Keratinocyte (primary cell): ENCODE data around the gene RCCD1. TPM values are rescaled to one million over a fixed set of nuclear protein-coding genes. Genes with fewer than 3 reads are reported as not detected.

Source experiments
- DNase-seq: peaks from one replicate; pipeline ENCODE4 v3.0.0-alpha.2; 2011; ENCODE audit warnings: low read depth, missing footprints, low spot score
- FAIRE-seq: peaks from 2 replicates; lab custom pipeline; 2011; peaks lifted over from hg19 to GRCh38; lab: Jason Lieb, UNC
- H2AFZ ChIP-seq: 2 replicates; pipeline ENCODE4 v1.6.0; 2012; ENCODE audit warnings: low read length, control low read depth, inconsistent platforms; ENCODE audit not compliant: control insufficient read depth
- H3K27ac ChIP-seq: 2 replicates; pipeline ENCODE4 v1.5.1; 2011; ENCODE audit warnings: low read length; ENCODE audit not compliant: control insufficient read depth, insufficient read depth
- H3K27me3 ChIP-seq: 3 replicates; pipeline ENCODE4 v1.6.0; 2011; ENCODE audit warnings: low read length; ENCODE audit not compliant: control insufficient read depth, insufficient read depth; ENCODE audit errors: extremely low read depth
- H3K36me3 ChIP-seq, 2 experiments: 2 replicates in 1 of 2; 3 replicates in 1 of 2; pipeline ENCODE4 v1.5.1; 2011; ENCODE audit warnings: low read length in 2 of 2, mild to moderate bottlenecking in 1 of 2; ENCODE audit not compliant: control insufficient read depth in 2 of 2, insufficient read depth in 2 of 2; ENCODE audit errors: extremely low read depth in 1 of 2
- H3K4me1 ChIP-seq: 3 replicates; pipeline ENCODE4 v1.5.1; 2011; ENCODE audit warnings: low read length; ENCODE audit not compliant: control insufficient read depth, insufficient read depth; ENCODE audit errors: extremely low read depth
- H3K4me2 ChIP-seq: 3 replicates; pipeline ENCODE4 v1.6.0; 2011; ENCODE audit warnings: low read depth, low read length; ENCODE audit not compliant: control insufficient read depth, insufficient read depth; ENCODE audit errors: extremely low read depth
- H3K4me3 ChIP-seq, 3 experiments: fragments of 200-600 bp in 1 of 3; sonication (generic) in 1 of 3; 2 replicates in 2 of 3; 3 replicates in 1 of 3; pipeline ENCODE4 v1.5.1; 2011 to 2016; ENCODE audit warnings: low read length in 3 of 3, mild to moderate bottlenecking in 3 of 3, control low read depth in 2 of 3, inconsistent platforms in 1 of 3, low read depth in 1 of 3, mixed read lengths in 1 of 3, mixed run types in 1 of 3, moderate library complexity in 1 of 3; ENCODE audit not compliant: control insufficient read depth in 2 of 3, insufficient read depth in 2 of 3; ENCODE audit errors: extremely low read depth in 1 of 3
- H3K79me2 ChIP-seq: 2 replicates; pipeline ENCODE4 v1.6.0; 2012; ENCODE audit warnings: low read length; ENCODE audit not compliant: control insufficient read depth, insufficient read depth
- H3K9ac ChIP-seq: 3 replicates; pipeline ENCODE4 v1.6.0; 2011; ENCODE audit warnings: low read length; ENCODE audit not compliant: control insufficient read depth, insufficient read depth; ENCODE audit errors: extremely low read depth
- H3K9me1 ChIP-seq: 3 replicates; pipeline ENCODE4 v1.6.0; 2011; ENCODE audit warnings: low read length; ENCODE audit not compliant: control insufficient read depth, insufficient read depth; ENCODE audit errors: extremely low read depth
- H3K9me3 ChIP-seq: 2 replicates; pipeline ENCODE4 v1.5.1; 2012; ENCODE audit warnings: low read depth, low read length; ENCODE audit not compliant: control insufficient read depth
- H4K20me1 ChIP-seq: 3 replicates; pipeline ENCODE4 v1.6.0; 2011; ENCODE audit warnings: low read length; ENCODE audit not compliant: control insufficient read depth, insufficient read depth; ENCODE audit errors: extremely low read depth
- EZH2 ChIP-seq: IDR thresholded peaks from one replicate; pipeline ENCODE4 v1.6.1; 2012; ENCODE audit warnings: inconsistent platforms, mild to moderate bottlenecking, low read length, moderate library complexity
- dilution Hi-C: fragments of 300-500 bp; cut with MboI; formaldehyde crosslinking; loops from one replicate; pipeline ENCODE4 v1.7.0; 2020; ENCODE audit warnings: low sequenced_read_pairs; ENCODE audit not compliant: extremely low pct_ligation_motif_present
- polyA plus RNA-seq, 5 experiments: library from polyadenylated mRNA; depleted of rRNA in 3 of 5; stranded (reverse) in 3 of 5; stranded (forward) in 1 of 5; unstranded in 1 of 5; fragments of >200 nt; gene quantifications; 1 replicate in 1 of 5; 2 replicates in 3 of 5; 3 replicates in 1 of 5; pipeline versions ENCODE4 v1.2.1 to v1.2.3, GENCODE V29; 2011 to 2012; ENCODE audit warnings: missing spikeins in 2 of 5, low read depth in 1 of 5, low replicate concordance in 1 of 5
- TF ChIP-seq, protein P1 (sequence below), 3 experiments: IDR thresholded peaks in 1 of 3; conservative IDR thresholded peaks in 1 of 3; optimal IDR thresholded peaks in 1 of 3; 2 replicates in 2 of 3; 3 replicates in 1 of 3; pipeline versions ENCODE3 to v1.5.1; 2011; ENCODE audit warnings: low read length in 3 of 3, mild to moderate bottlenecking in 3 of 3, moderate library complexity in 2 of 3, control low read depth in 1 of 3, inconsistent platforms in 1 of 3; ENCODE audit not compliant: insufficient read depth in 2 of 3; ENCODE audit errors: extremely low read depth in 1 of 3

The RCCD1 gene
- polyA plus RNA-seq, 1 donor (not counting 4 experiments of a cell fraction or from before 2014, with no cell fraction given) = 7.8 TPM

DNA sequence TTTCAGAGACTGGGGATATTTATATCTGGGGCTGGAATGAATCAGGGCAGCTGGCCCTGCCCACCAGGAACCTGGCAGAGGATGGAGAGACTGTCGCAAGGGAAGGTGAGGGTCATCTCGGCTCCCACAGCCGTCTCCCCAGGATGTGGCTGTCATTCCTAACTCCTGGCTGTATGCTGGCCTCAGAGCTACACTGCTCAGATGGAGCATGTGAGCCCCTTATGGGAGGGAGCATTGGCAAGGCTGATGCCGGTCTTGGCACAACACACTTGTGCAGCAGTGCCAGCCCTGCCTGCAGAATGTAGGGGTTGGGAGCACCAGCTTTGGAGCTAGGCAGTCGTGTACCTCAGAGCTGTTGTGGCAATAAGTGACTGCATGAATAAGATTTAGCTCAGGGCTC is 5.2 kb downstream of the RCCD1 start:
- no peaks in the 10 kb centered on the region for H4K20me1 ChIP-seq
- peaks cover 16% of the 10 kb centered on the region for H3K4me1 ChIP-seq
- H2AFZ ChIP-seq = no peak overlapping the region
- H3K27me3 ChIP-seq = no peaks in the 10 kb centered on the region
- no peak overlapping the region for H3K9ac ChIP-seq
- no peaks in the 10 kb centered on the region for H3K9me1 ChIP-seq
- no peak overlapping the region for H3K4me2 ChIP-seq
- peaks cover 8 to 11% of the 10 kb centered on the region in 2 experiments for H3K36me3 ChIP-seq
- TF ChIP-seq EZH2 = no peak
- TF ChIP-seq, protein P1, sequence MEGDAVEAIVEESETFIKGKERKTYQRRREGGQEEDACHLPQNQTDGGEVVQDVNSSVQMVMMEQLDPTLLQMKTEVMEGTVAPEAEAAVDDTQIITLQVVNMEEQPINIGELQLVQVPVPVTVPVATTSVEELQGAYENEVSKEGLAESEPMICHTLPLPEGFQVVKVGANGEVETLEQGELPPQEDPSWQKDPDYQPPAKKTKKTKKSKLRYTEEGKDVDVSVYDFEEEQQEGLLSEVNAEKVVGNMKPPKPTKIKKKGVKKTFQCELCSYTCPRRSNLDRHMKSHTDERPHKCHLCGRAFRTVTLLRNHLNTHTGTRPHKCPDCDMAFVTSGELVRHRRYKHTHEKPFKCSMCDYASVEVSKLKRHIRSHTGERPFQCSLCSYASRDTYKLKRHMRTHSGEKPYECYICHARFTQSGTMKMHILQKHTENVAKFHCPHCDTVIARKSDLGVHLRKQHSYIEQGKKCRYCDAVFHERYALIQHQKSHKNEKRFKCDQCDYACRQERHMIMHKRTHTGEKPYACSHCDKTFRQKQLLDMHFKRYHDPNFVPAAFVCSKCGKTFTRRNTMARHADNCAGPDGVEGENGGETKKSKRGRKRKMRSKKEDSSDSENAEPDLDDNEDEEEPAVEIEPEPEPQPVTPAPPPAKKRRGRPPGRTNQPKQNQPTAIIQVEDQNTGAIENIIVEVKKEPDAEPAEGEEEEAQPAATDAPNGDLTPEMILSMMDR (optimal IDR thresholded peaks at IDR 0.05 in 1 of 3, IDR thresholded peaks at IDR 0.05 in 1 of 3, conservative IDR thresholded peaks at IDR 0.05 in 1 of 3; ENCODE audit: extremely low read depth in 1 of 3, insufficient read depth in 2 of 3, low read length in 3 of 3) = no peak
- H3K9me3 ChIP-seq = no peaks in the 10 kb centered on the region
- no peak for DNase-seq
- no peak for FAIRE-seq
- dilution Hi-C loops = no loop called here
- H3K79me2 ChIP-seq = no peaks in the 10 kb centered on the region
- H3K4me3 ChIP-seq = no peak overlapping the region
- no peak overlapping the region for H3K27ac ChIP-seq

DNA sequence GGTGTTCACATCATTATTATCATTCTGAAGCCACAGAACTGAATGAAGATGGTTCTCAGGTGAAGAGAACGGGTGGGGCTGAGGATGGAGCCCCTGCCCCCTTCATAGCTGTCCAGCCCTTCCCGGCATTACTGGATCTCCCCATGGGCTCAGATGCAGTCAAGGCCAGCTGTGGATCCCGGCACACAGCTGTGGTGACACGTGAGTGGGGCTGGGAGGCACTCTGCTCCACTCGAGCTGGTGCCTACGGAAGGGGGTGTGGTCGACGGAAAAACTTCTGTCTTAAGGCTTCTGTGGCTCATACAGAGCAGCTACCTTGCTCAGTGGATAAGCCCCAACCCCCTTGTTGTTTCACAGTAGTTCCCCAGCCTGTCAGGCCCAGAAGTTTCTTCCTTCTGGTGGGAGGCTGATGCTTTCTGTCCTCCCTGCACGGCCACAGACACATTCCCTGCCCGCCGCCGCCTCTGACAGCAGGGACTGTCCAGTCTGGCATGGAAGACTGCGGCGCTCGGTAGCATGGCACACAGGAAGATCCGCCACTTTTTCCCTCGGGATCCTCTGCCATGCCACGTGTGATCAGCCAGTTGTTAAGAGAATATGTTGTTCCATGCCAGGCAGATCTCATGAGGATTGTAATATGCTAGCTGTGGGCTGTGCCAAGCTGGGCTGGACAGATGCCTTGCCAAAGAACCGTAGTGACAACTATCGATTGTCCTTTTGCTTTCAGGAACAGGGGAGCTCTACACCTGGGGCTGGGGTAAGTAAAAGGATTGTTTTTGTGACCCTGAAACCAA is 5.8 kb downstream of the RCCD1 start:
- no peaks in the 10 kb centered on the region for H3K27me3 ChIP-seq
- dilution Hi-C loops = no loop called here
- no peaks in the 10 kb centered on the region for H3K79me2 ChIP-seq
- DNase-seq (no peak), FAIRE-seq (no peak)
- no peak overlapping the region for H3K9ac ChIP-seq
- H4K20me1 ChIP-seq = no peaks in the 10 kb centered on the region
- H3K27ac ChIP-seq = no peak overlapping the region
- no peak overlapping the region for H3K4me3 ChIP-seq
- no peaks in the 10 kb centered on the region for H3K9me1 ChIP-seq
- TF ChIP-seq EZH2 = no peak
- TF ChIP-seq, protein P1 (optimal IDR thresholded peaks at IDR 0.05 in 1 of 3, IDR thresholded peaks at IDR 0.05 in 1 of 3, conservative IDR thresholded peaks at IDR 0.05 in 1 of 3; ENCODE audit: extremely low read depth in 1 of 3, insufficient read depth in 2 of 3, low read length in 3 of 3) = no peak
- H2AFZ ChIP-seq = no peak overlapping the region
- H3K4me2 ChIP-seq = no peak overlapping the region
- H3K9me3 ChIP-seq = no peaks in the 10 kb centered on the region
- H3K4me1 ChIP-seq = peaks cover 13% of the 10 kb centered on the region
- peaks cover 8 to 11% of the 10 kb centered on the region in 2 experiments for H3K36me3 ChIP-seq
